Stomach (tissue), 9 donors: ENCODE results near the gene ZNF385D. TPM values are rescaled to one million over a fixed set of nuclear protein-coding genes. Genes with fewer than 3 reads are reported as not detected.

Experiments used
- DNase-seq, 2 donors: peaks; one replicate each; pipeline versions ENCODE4 v3.0.0 to v3.0.0-alpha.2; 2013 to 2019
- H3K27ac ChIP-seq, 5 donors: fragments of 200-600 bp in 4 of 5; sonication (generic) in 4 of 5; one replicate each; pipeline ENCODE4 v1.5.1; 2013 to 2019; ENCODE audit warnings: mild to moderate bottlenecking in 1 of 5, moderate library complexity in 1 of 5
- H3K27me3 ChIP-seq, 3 donors: fragments of 200-600 bp; sonication (generic); one replicate each; pipeline ENCODE4 v1.5.1; 2017 to 2019; ENCODE audit warnings: mixed run types in 1 of 3
- H3K36me3 ChIP-seq, 4 donors: fragments of 200-600 bp; sonication (generic); 1 replicate in 3 of 4; 2 replicates in 1 of 4; pipeline ENCODE4 v1.5.1; 2016 to 2019
- H3K4me1 ChIP-seq, 4 donors: fragments of 200-600 bp; sonication (generic); one replicate each; pipeline ENCODE4 v1.5.1; 2016 to 2019
- H3K4me3 ChIP-seq, 4 donors: fragments of 200-600 bp; sonication (generic) in 3 of 4; one replicate each; pipeline ENCODE4 v1.5.1; 2016 to 2019; ENCODE audit warnings: mild to moderate bottlenecking in 1 of 4
- H3K9me3 ChIP-seq, 4 donors: fragments of 200-600 bp; sonication (generic); one replicate each; pipeline ENCODE4 v1.5.1; 2016 to 2019
- CTCF ChIP-seq, 7 experiments: fragments of 450-650 bp in 4 of 7; fragments of 200-600 bp in 3 of 7; sonication (generic) in 3 of 7; IDR thresholded peaks; one replicate each; pipeline ENCODE4 v1.5.1; 2016 to 2019; ENCODE audit warnings: antibody characterized with exemption in 7 of 7, control low read depth in 2 of 7, mild to moderate bottlenecking in 1 of 7
- EP300 ChIP-seq: sonication (generic); formaldehyde crosslinking; IDR thresholded peaks from one replicate; pipeline ENCODE4 v1.6.1; 2017; ENCODE audit warnings: antibody characterized with exemption
- POLR2A ChIP-seq, 4 donors: fragments of 450-650 bp; IDR thresholded peaks; one replicate each; pipeline ENCODE4 v1.6.1; 2016; ENCODE audit warnings: antibody characterized with exemption in 4 of 4, control low read depth in 2 of 4, mild to moderate bottlenecking in 1 of 4, moderate library complexity in 1 of 4
- POLR2AphosphoS5 ChIP-seq, 3 donors: sonication (generic); formaldehyde crosslinking; IDR thresholded peaks; one replicate each; pipeline ENCODE4 v1.6.1; 2016; ENCODE audit warnings: antibody characterized with exemption in 3 of 3
- WGBS, 5 donors: extraction: QIAGEN DNeasy Blood & Tissue Kit in 3 of 5; methylation state at CpG; one replicate each; pipeline versions ENCODE4 v1.1.5 to v1.1.7; 2013 to 2018; 5-methylcytosine and 5-hydroxymethylcytosine counted together
- intact Hi-C: fragments of 100-400 bp; cut with DNase I; formaldehyde crosslinking; loops from one replicate; pipeline ENCODE4 v1.15.1; 2023; ENCODE audit warnings: low total_unique reads
- polyA plus RNA-seq, 3 donors: library from polyadenylated mRNA; stranded (reverse); fragments of 200-250 nt; gene quantifications; one replicate each; pipeline ENCODE4 v1.2.3, GENCODE V29; 2013
- total RNA-seq, 5 donors: library from RNA; depleted of rRNA; stranded (reverse); fragments of >200 nt; gene quantifications; one replicate each; pipeline versions ENCODE4 v1.1.0 to v1.2.3, GENCODE V29; 2014 to 2016
- donor health status: healthy with polysubstance abuse.
- donor health status: Bipolar disorder and iron deficiency.
- donor health status: healthy.

The ZNF385D gene
- total and polyA plus RNA-seq, 8 donors, result 0.31 to 7.2 (median 0.98) TPM; not detected in 2

GRCh38 chr3:21441821-21442220 lies 309.2 kb downstream of the ZNF385D start:
- Histone ChIP-seq H3K36me3 (no peaks in the 10 kb centered on the region), H3K4me1 (no peaks in the 10 kb centered on the region), H3K4me3 (no peak overlapping the region), H3K27ac (no peak overlapping the region), H3K27me3 (no peaks in the 10 kb centered on the region), H3K9me3 (no peaks in the 10 kb centered on the region)
- TF ChIP-seq POLR2AphosphoS5 (IDR thresholded peaks at IDR 0.05) (no peak), POLR2A (IDR thresholded peaks at IDR 0.05) (no peak), EP300 (no peak), CTCF (IDR thresholded peaks at IDR 0.05) (no peak)
- DNase-seq, result no peak
- 69 to 84% (median 75%) methylated on average over 3 of the region's 3 CpGs for WGBS, 5 donors
- intact Hi-C loops, result no loop called here

GRCh38 chr3:21436835-21437234 lies 314.2 kb downstream of the ZNF385D start:
- TF ChIP-seq POLR2A (IDR thresholded peaks at IDR 0.05), result no peak
- H3K4me3 ChIP-seq, result no peak overlapping the region
- WGBS, 5 donors, result 75 to 86% (median 79%) methylated on average over 11 of the region's 11 CpGs

GRCh38 chr3:21435871-21436270 lies 315.1 kb downstream of the ZNF385D start:
- Histone ChIP-seq H3K36me3 (no peaks in the 10 kb centered on the region), H3K4me3 (no peak overlapping the region), H3K4me1 (peaks cover 0 to 11% (median 3%) of the 10 kb centered on the region in 4 donors), H3K27ac (no peak overlapping the region), H3K9me3 (no peaks in the 10 kb centered on the region), H3K27me3 (no peaks in the 10 kb centered on the region)
- TF ChIP-seq EP300 (no peak), POLR2AphosphoS5 (IDR thresholded peaks at IDR 0.05) (peak in 1 of 3 donors; percentile 15)
- peak in 1 of 2 donors; percentile 78 for DNase-seq
- 32 to 47% (median 44%) methylated on average over 2 of the region's 2 CpGs for WGBS, 5 donors
- intact Hi-C loops, result no loop called here

More at GRCh38 chr3:21436835-21437234, 314.2 kb downstream of the ZNF385D start:
- Histone ChIP-seq H3K27me3 (no peaks in the 10 kb centered on the region), H3K9me3 (no peaks in the 10 kb centered on the region), H3K4me1 (peaks cover 0 to 11% (median 3%) of the 10 kb centered on the region in 4 donors), H3K36me3 (no peaks in the 10 kb centered on the region), H3K27ac (no peak overlapping the region)
- intact Hi-C loops, result no loop called here
- no peak for DNase-seq

- intact Hi-C loops, result no loop called here
- no peaks in the 10 kb centered on the region for H3K9me3 ChIP-seq
- TF ChIP-seq EP300 (no peak), CTCF (IDR thresholded peaks at IDR 0.05) (no peak), POLR2A (IDR thresholded peaks at IDR 0.05) (no peak), POLR2AphosphoS5 (IDR thresholded peaks at IDR 0.05) (no peak)
- no peaks in the 10 kb centered on the region for H3K27me3 ChIP-seq
- no peak overlapping the region for H3K4me3 ChIP-seq
- H3K36me3 ChIP-seq, result no peaks in the 10 kb centered on the region
- no peak for DNase-seq
- peaks cover 0 to 11% (median 3%) of the 10 kb centered on the region in 4 donors for H3K4me1 ChIP-seq
- WGBS, 5 donors, result 79 to 90% (median 89%) methylated on average over 1 of the region's 1 CpG
- no peak overlapping the region for H3K27ac ChIP-seq
These were observed 316.7 kb downstream of the ZNF385D start for GRCh38 chr3:21434310-21434709.

- no peaks in the 10 kb centered on the region for H3K9me3 ChIP-seq
- H3K27me3 ChIP-seq, result no peaks in the 10 kb centered on the region
- H3K36me3 ChIP-seq, result no peaks in the 10 kb centered on the region
- 48 to 60% (median 56%) methylated on average over 6 of the region's 6 CpGs for whole genome bisulfite sequencing, 5 donors
- H3K4me1 ChIP-seq, result peaks cover 0 to 11% (median 3%) of the 10 kb centered on the region in 4 donors
- no peak overlapping the region for H3K27ac ChIP-seq
- H3K4me3 ChIP-seq, result no peak overlapping the region
- intact Hi-C loops, result no loop called here
- DNase-seq, result peak in 1 of 2 donors; percentile 7
- no peak for TF ChIP-seq POLR2AphosphoS5 (IDR thresholded peaks at IDR 0.05)
- TF ChIP-seq CTCF (IDR thresholded peaks at IDR 0.05), result no peak
- no peak for TF ChIP-seq EP300
- no peak for TF ChIP-seq POLR2A (IDR thresholded peaks at IDR 0.05)
These were observed 317.3 kb downstream of the ZNF385D start for GRCh38 chr3:21433751-21434150.
